Dermis blood vessel endothelial cell (primary cell): Measurements from ENCODE around the gene EMC10. TPM values are rescaled to one million over a fixed set of nuclear protein-coding genes. Genes with fewer than 3 reads are reported as not detected.
"Not testable (repeated sequence)": the region's sequence is repeated elsewhere in the genome, so short reads cannot be mapped to it uniquely, and the experiment has no call there.

ENCODE experiments used
- DNase-seq: peaks from one replicate; pipeline ENCODE4 v3.0.0; 2010
- total RNA-seq: library from RNA; depleted of rRNA; stranded (reverse); fragments of >200 nt; gene quantifications from 2 replicates; pipeline ENCODE4 v1.2.3, GENCODE V29; 2014

The EMC10 gene
- 63.0 and 77.3 TPM in 2 replicates for total RNA-seq

DNA sequence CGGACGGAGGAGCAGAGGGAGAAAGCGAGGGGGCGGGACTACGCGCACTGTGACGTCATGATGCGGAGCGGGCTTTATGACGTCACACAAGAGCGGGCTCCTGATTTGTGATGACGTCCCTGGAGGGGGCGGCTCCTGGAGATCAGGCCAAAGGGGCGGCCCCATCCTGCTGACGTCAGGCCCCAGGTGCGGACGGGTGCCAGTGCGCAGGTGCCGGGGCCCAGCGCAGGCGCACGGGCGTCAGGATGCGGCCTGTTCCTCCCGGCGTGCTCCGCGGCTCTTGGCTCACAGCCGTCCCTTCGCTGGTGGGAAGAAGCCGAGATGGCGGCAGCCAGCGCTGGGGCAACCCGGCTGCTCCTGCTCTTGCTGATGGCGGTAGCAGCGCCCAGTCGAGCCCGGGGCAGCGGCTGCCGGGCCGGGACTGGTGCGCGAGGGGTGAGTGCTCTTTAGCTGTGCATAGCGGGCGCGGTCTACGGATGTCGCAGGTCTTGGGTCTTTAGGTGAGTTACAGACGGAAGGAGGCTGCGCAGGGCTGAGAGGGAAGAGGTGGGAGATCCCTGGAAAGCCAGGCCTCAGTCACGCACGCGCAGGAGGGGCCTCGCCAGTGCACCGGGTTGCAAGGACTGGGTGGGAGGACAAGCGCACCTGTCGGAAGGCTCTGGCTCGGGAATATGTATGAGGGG is at the start of gene EMC10, which contains the start of gene GARIN5A:
TSS of gene EMC10 (plus strand) at position 284 of the 683 bp plus-strand sequence. CDS start at position 322, 38 bp downstream.
TSS of gene GARIN5A (minus strand) at position 625 of the 683 bp plus-strand sequence. CDS start at position 165, 460 bp downstream.
- peak; percentile 98 for DNase-seq

DNA sequence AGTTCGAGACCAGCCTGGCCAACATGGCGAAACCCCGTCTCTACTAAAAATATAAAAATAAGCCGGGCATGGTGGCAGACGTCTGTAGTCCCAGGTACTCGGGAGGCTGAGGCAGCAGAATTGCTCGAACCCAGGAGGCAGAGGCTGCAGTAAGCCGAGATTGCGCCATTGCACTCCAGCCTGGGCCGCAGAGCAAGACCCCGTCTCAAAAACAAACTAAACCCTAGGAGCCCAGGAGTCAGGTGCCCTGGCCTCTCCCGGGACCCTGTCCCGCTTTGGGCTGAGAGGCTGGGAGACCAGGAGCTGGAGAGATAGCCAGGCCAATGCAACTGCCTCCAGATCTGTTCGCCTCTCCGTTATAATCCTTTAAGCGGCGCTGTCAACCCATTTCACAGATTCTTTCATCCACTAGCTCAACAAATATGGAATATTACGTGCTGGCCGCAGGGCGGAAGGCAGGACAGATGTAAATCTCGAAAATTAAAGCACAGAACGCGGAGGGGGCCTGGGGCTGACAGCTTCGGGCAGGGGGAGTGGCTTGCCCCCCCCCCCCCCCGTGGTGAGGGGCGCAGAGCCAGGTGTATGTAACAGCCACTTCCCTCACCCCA is 48.9 kb upstream of the EMC10 start:
- no peak for DNase-seq

DNA sequence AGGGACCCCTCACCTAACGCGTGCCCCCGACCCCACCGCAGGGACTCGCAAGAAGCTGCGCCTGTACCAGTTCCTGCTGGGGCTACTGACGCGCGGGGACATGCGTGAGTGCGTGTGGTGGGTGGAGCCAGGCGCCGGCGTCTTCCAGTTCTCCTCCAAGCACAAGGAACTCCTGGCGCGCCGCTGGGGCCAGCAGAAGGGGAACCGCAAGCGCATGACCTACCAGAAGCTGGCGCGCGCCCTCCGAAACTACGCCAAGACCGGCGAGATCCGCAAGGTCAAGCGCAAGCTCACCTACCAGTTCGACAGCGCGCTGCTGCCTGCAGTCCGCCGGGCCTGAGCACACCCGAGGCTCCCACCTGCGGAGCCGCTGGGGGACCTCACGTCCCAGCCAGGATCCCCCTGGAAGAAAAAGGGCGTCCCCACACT is 48.3 kb upstream of the EMC10 start:
- DNase-seq = peak; percentile 64

DNA sequence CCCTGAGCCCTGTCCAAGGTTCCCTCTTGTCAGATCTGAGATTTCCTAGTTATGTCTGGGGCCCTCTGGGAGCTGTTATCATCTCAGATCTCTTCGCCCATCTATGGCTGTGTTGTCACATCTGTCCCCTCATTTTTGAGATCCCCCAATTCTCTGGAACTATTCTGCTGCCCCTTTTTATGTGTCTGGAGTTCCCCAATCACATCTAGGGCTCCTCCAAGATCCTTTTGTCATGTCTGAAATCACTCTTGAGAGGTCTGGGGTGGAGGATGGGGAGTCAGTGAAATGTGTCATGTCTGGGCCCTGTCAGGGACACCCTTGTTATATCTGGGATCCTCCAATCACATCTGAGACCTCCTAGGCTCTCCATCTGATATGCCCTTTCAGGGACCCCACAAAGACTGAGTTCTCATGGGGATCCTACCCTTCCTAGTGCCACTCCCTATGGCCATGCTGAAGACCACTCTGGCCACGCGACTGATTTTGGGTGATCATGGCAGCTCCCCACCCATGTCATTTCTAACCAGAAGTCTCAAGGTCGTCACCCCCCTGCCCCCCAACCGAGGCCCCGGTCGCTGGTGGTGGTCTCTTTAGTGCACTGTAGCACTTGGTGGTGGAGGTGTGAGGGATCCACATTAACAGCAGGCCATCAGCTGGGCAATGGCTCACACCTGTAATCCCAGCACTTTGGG is 47.4 kb upstream of the EMC10 start:
- DNase-seq = no peak

DNA sequence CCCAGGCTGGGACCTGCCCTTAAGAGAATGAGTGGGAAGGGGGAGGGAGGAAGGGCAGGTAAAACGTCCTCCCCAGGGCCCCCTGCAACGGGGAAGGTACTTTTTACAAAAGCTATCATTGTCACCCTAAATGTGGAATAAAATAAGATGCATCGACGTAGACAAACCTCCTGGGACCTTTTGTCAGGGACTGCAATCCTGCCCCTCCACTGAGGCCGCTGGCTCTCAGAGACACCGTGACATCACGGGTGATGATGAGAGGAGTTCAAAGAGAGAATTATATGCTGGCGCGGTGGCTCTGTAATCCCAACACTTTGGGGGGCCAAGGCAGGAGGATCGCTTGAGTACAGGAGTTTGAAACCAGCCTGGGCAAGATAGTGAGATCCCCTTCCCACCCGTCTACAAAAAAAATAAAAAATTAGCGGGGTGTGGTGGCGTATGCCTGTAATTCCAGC is 45.4 kb upstream of the EMC10 start:
- DNase-seq = no peak

DNA sequence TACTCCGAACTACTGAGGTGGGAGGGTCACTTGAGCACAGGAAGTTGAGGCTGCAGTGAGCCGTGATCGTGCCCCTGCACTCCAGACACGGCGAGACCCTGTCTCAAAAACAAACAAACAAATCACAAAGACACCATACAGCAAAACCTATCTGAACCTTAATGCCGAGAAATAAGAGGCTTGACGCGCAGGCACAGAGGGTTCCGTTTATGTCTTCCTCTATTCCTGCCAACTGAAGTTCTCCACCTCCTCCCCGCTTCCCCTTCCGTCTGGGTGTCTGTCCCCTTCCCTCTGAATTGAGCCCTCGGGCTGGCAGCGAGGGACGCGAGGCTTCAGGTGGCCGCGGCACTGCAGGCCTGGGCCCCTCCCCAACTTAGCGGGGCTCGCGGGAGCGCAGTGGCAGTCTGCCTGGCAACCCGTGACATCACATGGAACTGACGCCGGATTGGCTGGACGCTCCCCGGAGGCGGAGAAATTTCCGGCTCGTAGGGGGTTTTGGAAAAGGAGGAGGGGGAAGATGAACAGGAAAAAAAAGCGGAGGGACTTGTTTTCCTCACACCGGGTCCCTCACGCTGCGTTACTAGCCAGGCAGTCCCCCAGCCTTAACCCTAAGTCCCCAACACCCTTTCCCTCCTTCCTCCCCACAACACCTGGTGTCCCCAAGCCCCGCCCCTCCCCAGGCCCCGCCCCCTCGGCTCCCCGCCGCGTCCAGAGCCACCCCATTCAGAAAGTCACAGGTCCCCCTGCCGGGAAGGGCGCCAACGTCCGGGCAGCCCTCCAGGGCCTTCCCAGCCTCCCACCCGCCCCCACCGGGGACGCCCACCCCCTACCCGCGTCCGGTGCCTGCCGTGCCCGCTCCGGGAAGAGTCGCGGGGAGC is 44.7 kb upstream of the EMC10 start:
- peak; percentile 84 for DNase-seq

DNA sequence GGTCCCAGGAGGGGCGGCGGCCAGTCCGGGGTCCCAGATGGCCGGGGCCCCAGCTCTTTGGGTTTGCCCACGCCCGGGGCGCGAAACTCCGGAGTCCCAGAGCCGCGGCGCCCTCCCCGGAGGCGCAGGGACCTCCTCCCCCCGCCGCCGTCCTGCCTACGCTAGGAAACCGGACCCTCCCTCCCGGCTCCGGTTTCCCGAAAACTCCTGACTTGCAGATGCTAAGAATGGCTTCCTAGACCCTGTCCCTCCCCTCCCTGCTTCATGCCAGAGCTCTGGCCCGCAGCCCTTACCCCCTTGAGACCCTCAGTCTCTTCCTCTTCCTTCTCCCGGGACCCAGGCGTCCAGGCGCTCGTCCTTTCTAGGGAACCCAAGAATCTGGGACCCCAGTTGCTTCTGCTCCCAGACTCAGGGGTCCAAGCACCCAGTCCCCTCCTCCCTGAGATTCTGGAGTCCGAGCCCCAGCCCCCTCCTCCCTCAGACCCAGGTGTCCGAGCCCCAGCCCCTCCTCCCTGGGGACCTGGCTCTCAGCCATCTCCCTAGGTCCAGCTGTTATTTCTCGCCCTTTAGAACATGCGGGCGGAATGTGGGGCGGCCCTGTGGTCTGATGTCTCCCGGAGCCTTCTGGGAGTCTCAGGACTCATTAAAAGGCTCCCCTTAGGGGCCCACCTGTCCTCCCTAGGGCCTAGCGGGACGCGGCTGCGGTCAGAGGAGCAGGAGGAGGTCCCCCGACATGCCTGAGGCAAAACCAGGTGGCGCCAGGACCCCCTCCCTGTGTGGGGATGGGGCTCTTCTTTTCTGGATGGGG is 43.9 kb upstream of the EMC10 start, which contains the start of gene MYBPC2:
TSS of gene MYBPC2 (plus strand) at position 672 of the 808 bp plus-strand sequence. CDS start at position 734, 62 bp downstream.
- DNase-seq = no peak

DNA sequence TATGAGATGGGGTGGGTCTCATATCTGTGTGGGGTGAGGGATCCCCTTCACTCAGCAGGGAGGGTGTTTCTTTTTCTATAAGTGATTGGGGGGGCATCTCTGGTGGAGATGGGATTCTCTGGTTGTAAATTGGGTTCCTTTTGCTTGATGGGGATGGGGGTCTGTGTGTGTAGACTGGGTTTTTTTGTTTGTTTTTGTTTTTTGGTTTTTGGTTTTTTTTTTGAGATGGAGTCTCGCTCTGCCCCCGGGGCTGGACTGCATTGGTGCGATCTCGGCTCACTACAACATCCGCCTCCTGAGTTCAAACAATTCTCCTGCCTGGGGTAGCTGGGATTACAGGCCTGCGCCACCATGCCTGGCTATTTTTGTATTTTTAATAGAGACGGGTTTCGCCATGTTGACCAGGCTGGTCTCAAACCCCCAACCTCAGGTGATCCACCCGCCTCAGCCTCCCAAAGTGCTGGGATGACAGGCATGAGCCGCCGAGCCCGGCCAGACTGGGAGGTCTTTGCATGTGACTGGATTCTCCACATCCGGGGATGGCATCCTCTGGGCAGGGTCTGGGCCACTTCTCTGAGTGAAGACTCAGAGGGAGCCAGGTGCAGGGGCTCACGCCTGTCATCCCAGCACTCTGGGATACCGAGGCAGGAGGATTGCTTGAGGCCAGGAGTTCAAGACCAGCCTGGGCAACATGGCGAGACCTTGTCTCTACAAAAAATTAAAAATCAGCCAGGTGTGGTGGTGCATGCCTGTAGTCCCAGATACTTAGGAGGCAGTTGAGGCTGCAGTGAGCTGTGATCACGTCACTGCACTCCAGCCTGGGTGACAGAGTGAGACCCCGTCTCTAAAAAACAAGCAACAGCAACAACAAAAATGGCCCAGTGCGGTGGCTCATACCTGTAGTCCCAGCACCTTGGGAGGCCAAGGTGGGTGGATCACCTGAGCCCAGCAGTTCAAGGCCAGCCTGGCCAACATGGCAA is 42.8 kb upstream of the EMC10 start:
- no peak for DNase-seq

DNA sequence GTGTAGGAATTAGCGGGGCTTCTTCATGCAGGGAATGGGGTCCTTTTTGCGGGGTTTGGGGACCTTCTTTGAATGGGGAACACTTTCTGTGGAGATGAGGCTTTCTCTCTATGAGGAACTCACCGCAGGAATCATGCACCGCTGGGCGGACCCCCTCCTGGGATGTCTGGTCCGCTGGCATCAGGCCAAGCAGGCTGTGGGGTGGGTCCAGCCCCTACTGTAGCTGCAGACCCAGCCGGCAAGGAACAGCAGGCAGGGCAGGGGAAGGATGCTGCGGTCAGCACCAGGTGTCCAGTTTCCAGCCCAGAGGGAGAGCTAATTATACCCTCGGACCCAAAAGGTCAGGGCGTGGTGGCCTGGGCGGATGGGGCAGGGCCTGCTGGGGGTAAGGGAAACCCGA is 41.8 kb upstream of the EMC10 start:
- no peak for DNase-seq

DNA sequence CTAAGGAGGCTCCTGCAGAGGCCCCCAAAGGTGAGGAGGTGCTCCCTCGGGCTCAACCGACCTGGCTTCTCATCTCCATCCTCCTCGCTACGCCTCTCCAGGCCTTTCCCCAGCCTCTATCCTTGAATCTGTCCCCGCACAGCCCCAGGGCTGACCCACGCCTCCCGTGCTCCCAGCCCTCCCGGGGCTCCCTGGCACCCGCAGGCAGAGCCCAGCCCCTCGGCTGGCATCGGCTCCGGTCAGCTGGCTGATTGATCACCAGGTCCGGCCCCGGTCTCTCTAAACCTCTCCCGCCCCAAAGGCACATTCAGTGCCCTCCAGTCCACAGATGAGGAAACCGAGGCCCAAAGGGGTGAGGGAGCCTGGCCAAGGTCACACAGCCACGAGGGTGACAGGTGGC is 41.1 kb upstream of the EMC10 start:
- no peak for DNase-seq

DNA sequence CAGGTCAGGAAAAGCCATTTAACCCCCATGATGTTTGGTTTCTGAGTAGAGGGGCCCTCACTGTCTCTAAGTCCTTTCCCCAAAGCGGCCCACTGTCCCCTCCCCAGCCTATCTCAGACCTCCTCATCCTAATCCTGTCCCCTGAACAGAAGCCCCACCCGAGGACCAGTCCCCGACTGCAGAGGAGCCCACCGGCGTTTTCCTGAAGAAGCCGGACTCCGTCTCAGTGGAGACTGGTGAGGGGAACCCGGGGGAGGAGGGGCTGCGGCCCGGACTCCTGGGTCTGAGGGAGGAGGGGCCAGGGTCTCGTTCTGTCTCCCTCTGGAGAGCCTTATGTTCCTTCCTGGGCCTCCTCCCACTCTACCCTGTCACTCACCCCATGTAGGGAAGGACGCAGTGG is 40.7 kb upstream of the EMC10 start:
- no peak for DNase-seq

DNA sequence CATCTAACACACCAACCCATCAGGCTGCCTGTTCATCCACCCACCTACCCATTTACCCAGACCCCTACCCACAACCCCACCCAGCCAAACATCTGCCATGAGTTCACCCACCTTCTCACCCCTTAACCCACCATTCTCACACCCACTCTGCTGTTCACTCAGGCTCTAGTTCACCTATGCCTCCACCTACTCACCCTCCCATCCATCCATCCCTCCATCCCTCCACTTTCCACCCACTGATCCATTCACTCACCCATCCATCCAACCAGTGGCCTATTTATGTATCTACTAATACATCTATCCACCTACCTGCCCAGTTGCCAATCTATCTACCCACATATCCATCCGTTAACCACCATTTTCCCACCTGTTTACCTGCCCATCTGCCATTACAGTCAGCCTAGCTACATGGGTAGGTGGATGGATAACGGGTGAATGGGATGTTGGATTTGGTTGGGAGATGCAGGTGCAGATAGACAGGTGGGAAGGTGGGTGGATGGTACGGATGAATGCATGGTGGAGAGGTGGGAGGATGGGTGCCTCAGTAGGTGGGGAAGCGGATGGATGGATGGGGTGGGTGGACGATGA is 38.4 kb upstream of the EMC10 start:
- DNase-seq = no peak

DNA sequence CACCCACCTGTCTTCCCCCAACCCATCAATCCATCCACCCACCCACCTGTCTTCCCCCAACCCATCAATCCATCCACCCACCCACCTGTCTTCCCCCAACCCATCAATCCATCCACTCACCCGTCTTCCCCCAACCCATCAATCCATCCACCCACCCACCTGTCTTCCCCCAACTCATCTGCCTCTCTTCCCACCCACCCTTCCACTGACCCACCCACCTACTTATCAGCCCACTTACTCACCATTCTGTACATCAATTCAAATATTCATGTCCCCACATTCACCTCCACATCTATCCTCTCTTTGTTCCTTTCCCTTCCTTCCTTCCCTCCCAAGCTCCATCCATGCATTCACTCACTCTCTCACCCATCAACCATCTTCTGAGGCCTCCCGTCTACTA is 37.2 kb upstream of the EMC10 start:
- not testable (repeated sequence) for DNase-seq

DNA sequence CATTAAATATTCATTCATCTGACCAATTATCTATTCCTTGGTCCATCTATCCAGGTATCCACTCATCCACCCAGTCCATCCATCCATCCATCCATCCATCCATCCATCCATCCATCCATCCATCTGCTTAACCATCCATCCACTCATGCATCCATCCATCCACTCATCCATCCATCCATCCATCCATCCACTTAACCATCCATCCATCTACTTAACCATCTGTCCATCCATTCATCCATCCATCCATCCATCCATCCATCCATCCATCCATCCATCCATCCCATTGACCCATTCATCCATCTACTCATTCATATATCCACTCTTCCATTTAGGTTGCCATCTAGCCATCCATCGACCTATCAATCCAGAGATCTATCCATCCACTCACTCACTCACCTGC is 32.2 kb upstream of the EMC10 start:
- no peak for DNase-seq

DNA sequence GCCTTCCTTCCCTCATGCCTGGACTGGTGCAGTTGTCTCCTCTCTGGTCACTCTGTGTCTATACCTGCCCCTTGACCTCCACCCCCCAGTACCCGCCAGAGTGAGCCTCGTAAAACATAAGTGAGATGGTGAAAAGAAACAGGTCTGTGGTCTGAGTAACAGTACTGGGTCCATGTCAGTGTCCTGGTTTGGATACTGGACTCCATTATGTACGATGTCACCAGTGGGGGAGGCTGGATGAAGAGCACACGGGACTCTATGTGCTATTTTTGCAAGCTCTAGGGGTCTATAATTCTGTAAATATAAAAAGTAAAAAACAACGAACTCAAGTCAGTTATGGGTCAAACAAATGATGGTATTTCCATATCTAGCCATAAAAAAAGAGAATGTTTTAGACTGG is 29.3 kb upstream of the EMC10 start:
- no peak for DNase-seq

DNA sequence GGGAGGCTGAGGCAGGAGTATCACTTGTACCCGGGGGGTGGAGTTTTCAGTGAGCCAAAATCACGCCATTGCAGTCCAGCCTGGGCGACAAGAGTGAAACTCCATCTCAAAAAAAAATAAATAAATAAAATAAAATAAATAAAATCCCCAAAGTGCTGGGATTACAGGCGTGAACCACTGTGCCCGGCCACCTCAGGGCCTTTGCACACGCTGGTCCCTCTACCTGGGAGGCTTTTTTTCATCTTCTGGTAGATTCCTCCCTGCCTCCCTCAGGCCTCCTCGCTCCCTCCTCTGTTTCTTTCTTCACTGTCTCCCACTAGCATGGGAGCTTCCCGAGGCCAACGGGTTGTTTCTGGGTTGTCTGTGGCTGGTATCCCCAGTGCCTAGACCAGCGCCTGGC is 28.6 kb upstream of the EMC10 start:
- no peak for DNase-seq

DNA sequence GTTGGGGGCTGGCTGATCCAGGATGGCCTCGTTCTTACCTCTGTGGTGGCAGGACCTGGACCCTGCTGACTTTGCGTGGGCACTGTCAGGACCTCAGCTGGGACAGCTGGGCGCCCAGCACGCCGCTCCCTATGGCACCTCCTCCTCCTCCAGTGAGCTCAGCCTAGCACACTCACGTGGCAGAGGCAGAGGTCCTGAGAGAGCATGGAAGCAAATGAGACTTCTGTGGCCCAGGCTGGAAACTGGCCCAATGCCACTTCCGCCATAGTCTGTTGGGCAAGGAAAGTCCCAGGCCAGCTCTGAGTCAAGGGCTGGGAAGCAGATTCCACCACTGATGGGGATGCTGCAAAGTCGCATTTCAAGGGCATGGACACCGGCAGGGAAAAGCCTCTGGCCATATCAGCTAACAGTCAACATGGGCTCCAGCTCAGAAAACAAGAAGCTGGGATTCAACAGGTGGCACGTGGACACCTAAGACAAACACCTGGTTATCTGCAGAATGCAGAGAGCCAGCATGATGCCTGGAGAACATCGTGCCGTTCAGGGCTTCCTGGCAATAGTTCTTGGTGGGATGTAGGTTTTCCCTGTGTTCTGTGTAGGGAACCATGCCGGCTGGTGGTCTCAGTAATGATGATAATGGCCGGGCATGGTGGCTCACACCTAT is 26.9 kb upstream of the EMC10 start:
- no peak for DNase-seq

DNA sequence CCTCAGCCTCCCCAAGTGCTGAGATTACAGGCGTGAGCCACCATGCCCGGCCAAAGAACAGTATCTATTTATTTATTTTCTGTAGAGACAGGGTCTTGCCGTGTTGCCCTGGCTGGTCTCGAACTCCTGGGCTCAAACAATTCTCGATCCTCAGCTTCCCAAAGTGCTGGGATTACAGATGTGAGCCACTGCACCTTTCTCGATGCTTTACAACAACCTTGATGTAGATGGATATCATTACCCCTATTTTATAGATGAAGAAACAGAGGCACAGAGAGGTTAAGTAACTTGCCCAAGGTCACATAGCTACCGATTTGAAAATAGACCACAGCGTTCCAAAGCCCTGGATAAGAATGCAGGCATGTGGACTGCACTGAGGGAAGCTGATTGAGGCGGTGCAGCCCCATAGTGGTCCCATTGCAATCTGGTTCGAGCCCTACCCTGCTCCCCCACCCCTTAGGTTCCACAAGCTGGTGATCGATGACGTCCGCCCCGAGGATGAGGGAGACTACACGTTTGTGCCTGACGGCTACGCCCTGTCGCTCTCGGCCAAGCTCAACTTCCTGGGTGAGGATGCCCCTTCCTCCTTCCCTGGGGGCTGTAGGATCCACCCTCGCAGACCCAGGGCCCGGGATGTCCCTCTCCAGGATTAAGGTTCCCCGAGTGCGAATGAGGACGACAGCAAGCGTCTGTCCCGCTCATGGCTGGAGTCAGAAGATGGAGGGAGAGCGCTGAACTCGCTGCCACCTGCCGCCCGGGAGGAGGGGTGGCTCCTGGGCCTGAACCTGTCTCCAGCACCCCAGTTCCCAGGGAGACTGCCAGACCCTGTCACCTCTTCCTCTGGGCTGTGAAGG is 25.7 kb upstream of the EMC10 start:
- no peak for DNase-seq

DNA sequence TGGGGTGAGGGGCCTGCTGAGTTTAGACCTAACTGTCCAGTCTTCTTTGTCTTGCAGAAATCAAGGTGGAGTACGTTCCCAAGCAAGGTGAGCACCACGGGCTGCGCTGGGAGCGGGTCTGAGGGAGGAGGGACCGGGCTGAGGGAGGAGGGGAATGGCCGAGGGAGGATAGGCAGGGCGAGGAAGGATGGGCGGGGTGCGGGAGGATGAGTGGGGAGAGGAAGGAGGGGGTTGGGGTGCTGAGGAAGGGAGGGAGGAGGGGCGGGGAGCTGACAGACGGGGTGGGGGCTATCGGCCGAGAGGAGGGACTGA is 25.1 kb upstream of the EMC10 start:
- no peak for DNase-seq
